GM18526 (cell line): Measurements from ENCODE around the gene ANTXRL.

Experiments
- POLR2A ChIP-seq: IDR thresholded peaks from 3 replicates; pipeline ENCODE4 v1.6.1; 2011; ENCODE audit not compliant: insufficient read length; ENCODE audit errors: extremely low read depth

Gene ANTXRL

GRCh38 chr10:46291817-46292572, 5.2 kb downstream of the ANTXRL start:
- no peak for TF ChIP-seq POLR2A

GRCh38 chr10:46292573-46293023, 5.8 kb downstream of the ANTXRL start:
- no peak for TF ChIP-seq POLR2A

DNA sequence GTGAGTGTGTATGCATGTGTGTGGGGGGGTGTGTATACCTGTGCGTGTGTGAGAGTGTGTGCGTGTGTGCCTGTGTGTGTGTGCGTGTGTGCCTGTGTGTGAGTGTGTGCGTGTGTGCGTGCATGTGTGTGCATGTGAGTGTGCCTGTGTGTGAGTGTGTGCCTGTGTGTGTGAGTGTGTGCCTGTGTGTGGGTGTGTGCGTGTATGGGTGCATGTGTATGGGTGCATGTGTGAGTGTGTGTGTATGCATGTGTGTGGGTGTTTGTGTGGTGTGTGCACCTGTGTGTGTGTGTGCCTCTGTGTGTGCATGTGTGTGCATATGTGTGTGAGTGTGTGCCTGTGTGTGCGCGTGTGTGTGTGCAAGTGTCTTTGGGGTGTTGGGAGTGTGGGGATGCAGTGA, 6.4 kb downstream of the ANTXRL start:
- no peak for TF ChIP-seq POLR2A

DNA sequence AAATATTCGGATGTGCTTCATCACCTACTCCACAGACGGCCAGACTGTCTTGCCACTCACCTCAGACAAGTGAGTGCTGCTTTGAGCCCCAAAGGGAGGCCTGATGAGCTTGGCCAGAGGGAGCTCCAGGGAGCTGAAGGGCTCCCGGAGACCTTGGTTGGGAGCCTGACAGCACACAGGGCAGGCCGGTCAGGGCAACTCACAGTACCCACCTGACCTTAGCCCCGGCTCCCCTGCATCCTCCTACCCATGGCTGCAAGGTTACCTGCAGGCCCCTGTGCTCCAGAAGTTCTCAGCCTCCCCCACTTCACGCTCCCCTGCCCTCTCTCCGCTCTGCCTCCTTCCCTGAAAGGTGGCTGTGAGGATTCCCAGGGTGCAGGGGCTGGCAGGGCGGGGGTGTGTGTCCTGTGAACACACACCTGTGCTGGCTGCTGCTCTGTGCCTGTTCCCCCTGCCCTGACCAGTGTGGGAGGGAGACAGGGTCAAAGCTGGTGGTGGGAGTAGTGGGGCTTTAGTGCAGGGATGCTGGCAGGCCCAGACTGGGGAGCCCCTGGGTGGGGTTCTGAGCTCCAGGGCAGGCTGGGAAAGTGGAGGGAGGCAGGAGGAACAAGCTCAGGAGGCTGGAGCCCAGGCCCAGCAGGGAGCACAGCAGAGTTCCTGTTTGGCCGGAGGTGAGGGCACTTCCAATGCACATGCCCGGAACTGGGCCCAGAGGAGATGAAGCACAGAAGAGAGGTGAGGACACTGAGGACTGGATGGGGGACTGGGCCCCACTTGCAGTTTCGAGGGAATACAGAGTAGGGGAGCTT, 7.2 kb downstream of the ANTXRL start:
- no peak for TF ChIP-seq POLR2A

DNA sequence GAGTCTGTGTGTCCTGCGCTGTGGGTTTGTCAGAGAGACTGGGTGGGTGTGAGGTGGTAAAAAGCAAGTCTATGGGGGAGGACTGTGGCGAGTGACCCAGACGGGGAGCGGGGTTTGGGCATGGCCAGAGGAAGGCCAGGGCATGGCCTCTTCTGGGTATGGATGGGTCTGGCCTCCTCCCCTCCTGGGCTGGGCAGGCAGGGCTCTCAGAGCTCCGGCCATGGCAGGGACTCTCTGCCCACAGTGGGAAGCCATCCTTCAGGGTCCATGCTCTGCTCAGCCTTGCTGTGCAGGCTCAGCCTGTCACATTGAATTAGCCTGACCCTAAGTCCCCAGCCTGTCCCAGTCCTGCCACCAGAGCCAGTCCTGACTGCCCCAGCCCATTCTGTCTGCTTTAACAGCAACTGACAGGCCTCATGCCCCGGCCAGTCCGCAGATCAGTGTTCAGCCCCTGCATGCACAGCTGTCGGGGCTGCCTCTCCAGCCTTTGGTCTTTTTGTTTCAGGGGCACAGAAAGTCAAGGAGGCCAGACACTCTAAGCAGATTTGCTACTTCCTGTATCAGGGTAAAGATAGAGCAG, 7.9 kb downstream of the ANTXRL start:
- TF ChIP-seq POLR2A, result no peak

DNA sequence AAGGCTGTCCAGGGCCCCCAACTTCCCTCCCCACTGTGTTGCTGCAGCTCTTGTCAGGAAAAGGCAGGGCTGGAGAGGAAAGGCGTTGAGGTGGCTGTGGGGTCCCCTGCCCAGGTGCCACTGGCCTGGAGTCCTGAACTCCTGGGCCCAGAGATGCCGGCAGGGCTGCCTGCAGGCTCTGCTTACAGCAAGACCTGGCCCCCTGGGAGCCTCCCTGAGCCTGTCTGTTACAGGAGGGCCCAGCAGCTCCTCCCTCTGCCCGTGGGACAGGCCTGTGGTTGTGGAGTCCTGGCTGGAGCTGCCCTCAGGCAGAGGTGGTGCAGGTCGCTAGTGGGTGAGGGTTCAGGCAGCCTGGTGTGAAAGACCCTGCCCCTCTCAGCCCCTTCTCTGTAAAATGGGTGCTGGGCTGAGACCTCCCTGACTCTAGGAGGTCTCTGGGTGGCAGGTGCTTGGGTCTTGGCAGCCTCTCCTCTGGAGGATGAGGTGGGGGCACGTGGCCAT, 9.9 kb downstream of the ANTXRL start:
- no peak for TF ChIP-seq POLR2A

GRCh38 chr10:46297406-46298204, 10.8 kb downstream of the ANTXRL start:
- TF ChIP-seq POLR2A, result no peak

- TF ChIP-seq POLR2A, result no peak
Observed at GRCh38 chr10:46298477-46299285, 11.9 kb downstream of the ANTXRL start.

DNA sequence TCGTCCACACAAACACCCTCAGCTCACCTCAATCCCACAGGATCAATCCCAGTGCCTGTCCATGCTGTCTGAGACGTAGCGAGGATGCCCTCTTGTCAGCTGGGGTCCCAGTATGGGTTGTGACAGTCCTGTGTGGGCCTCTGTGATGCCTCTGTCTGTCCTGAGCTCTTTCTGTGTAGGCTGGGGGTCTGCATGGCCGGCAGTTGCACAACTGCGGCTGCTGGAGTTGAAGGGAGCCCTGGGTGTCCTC, 12.4 kb downstream of the ANTXRL start:
- TF ChIP-seq POLR2A, result no peak

GRCh38 chr10:46299536-46300369, 13.0 kb downstream of the ANTXRL start:
- TF ChIP-seq POLR2A, result no peak

- TF ChIP-seq POLR2A, result no peak
Observed at GRCh38 chr10:46301056-46301645, 14.4 kb downstream of the ANTXRL start.

GRCh38 chr10:46301721-46302479, 15.1 kb downstream of the ANTXRL start:
- no peak for TF ChIP-seq POLR2A

- TF ChIP-seq POLR2A, result no peak
Observed at GRCh38 chr10:46304062-46304461, 17.3 kb downstream of the ANTXRL start.
